ENCODE results near the gene MMD.
"Not testable (repeated sequence)": the region's sequence is repeated elsewhere in the genome, so short reads cannot be mapped to it uniquely, and the experiment has no call there.

The MMD gene

GRCh38 chr17:55395803-55396505 lies 25.7 kb downstream of the MMD start:
- no peak for DNase-seq (ENCODE audit: low read depth in 4 of 4, low spot score in 1 of 4)

- no peak for DNase-seq (ENCODE audit: low read depth in 4 of 4, low spot score in 1 of 4)
These were observed 27.1 kb downstream of the MMD start for GRCh38 chr17:55394357-55395021.

- DNase-seq (ENCODE audit: low read depth in 4 of 4, low spot score in 1 of 4) = no peak
These were observed 29.7 kb downstream of the MMD start for GRCh38 chr17:55391764-55392467.

- DNase-seq (ENCODE audit: low read depth in 4 of 4, low spot score in 1 of 4) = no peak
These were observed 30.3 kb downstream of the MMD start for GRCh38 chr17:55391244-55391757.

- no peak for DNase-seq (ENCODE audit: low read depth in 4 of 4, low spot score in 1 of 4)
These were observed 31.2 kb downstream of the MMD start for GRCh38 chr17:55390364-55390977.

- DNase-seq (ENCODE audit: low read depth in 4 of 4, low spot score in 1 of 4) = not testable (repeated sequence)
These were observed 31.9 kb downstream of the MMD start for GRCh38 chr17:55389715-55390114.

GRCh38 chr17:55388842-55389241 lies 32.8 kb downstream of the MMD start:
- DNase-seq (ENCODE audit: low read depth in 4 of 4, low spot score in 1 of 4) = no peak

GRCh38 chr17:55386796-55387332 lies 34.8 kb downstream of the MMD start:
- DNase-seq (ENCODE audit: low read depth in 4 of 4, low spot score in 1 of 4) = no peak

GRCh38 chr17:55384643-55385232 lies 36.9 kb downstream of the MMD start:
- DNase-seq (ENCODE audit: low read depth in 4 of 4, low spot score in 1 of 4) = no peak

- DNase-seq (ENCODE audit: low read depth in 4 of 4, low spot score in 1 of 4) = no peak
These were observed 37.6 kb downstream of the MMD start for GRCh38 chr17:55383771-55384642.

- DNase-seq (ENCODE audit: low read depth in 4 of 4, low spot score in 1 of 4) = no peak
These were observed 40.4 kb downstream of the MMD start for GRCh38 chr17:55381017-55381770.

GRCh38 chr17:55377671-55378275 lies 43.9 kb downstream of the MMD start:
- no peak for DNase-seq (ENCODE audit: low read depth in 4 of 4, low spot score in 1 of 4)

GRCh38 chr17:55368706-55369105 lies 52.9 kb downstream of the MMD start:
- DNase-seq (ENCODE audit: low read depth in 4 of 4, low spot score in 1 of 4) = no peak

- DNase-seq (ENCODE audit: low read depth in 4 of 4, low spot score in 1 of 4) = no peak
These were observed 55.6 kb downstream of the MMD start for GRCh38 chr17:55366020-55366481.

- no peak for DNase-seq (ENCODE audit: low read depth in 4 of 4, low spot score in 1 of 4)
These were observed 58.6 kb downstream of the MMD start for GRCh38 chr17:55363033-55363432.

GRCh38 chr17:55360971-55361370 lies 60.7 kb downstream of the MMD start:
- no peak for DNase-seq (ENCODE audit: low read depth in 4 of 4, low spot score in 1 of 4)

- peak; percentile 35 to 62 (median 48) for DNase-seq (ENCODE audit: low read depth in 4 of 4, low spot score in 1 of 4)
These were observed 65.0 kb downstream of the MMD start for GRCh38 chr17:55356434-55357328.

- DNase-seq (ENCODE audit: low read depth in 4 of 4, low spot score in 1 of 4) = no peak
These were observed 66.7 kb downstream of the MMD start for GRCh38 chr17:55354941-55355340.

Measured in stimulated activated CD4-positive, alpha-beta T cell treated with anti-CD3 and anti-CD28 coated beads, Interleukin-1b, Interleukin-23, amount 100 ng/mL, for 24 hours (primary cell).